Left forelimb (tissue), 1 donor: ENCODE data around the gene CMSS1.
A peak's percentile ranks its signal among the peaks of the same experiment; 100 is the strongest.

Experiments used
- DNase-seq: peaks from one replicate; pipeline ENCODE4 v3.0.0-alpha.2; 2018; ENCODE audit warnings: low spot score

The CMSS1 gene

GRCh38 chr3:99875581-99875928 is 57.9 kb downstream of the CMSS1 start:
- no peak for DNase-seq

- peak; percentile 90 for DNase-seq
These were observed 58.5 kb downstream of the CMSS1 start for GRCh38 chr3:99875929-99876841.

- no peak for DNase-seq
These were observed 59.4 kb downstream of the CMSS1 start for GRCh38 chr3:99877031-99877579.

- no peak for DNase-seq
These were observed 60.3 kb downstream of the CMSS1 start for GRCh38 chr3:99878005-99878404.

- no peak for DNase-seq
These were observed 61.6 kb downstream of the CMSS1 start for GRCh38 chr3:99879275-99879674.

- DNase-seq = no peak
These were observed 63.5 kb downstream of the CMSS1 start for GRCh38 chr3:99881121-99881524.

- DNase-seq = no peak
These were observed 64.9 kb downstream of the CMSS1 start for GRCh38 chr3:99882436-99883137.

- DNase-seq = no peak
These were observed 65.4 kb downstream of the CMSS1 start for GRCh38 chr3:99883138-99883461.

GRCh38 chr3:99883693-99884092 is 66.0 kb downstream of the CMSS1 start:
- no peak for DNase-seq

GRCh38 chr3:99884484-99884883 is 66.8 kb downstream of the CMSS1 start:
- no peak for DNase-seq

GRCh38 chr3:99885085-99885484 is 67.4 kb downstream of the CMSS1 start:
- no peak for DNase-seq

- DNase-seq = no peak
These were observed 68.2 kb downstream of the CMSS1 start for GRCh38 chr3:99885851-99886250.

- no peak for DNase-seq
These were observed 74.1 kb downstream of the CMSS1 start for GRCh38 chr3:99891610-99892285.

- no peak for DNase-seq
These were observed 74.7 kb downstream of the CMSS1 start for GRCh38 chr3:99892332-99892731.

GRCh38 chr3:99895131-99895696 is 77.6 kb downstream of the CMSS1 start:
- DNase-seq = no peak

GRCh38 chr3:99895703-99896441 is 78.2 kb downstream of the CMSS1 start:
- DNase-seq = no peak

- DNase-seq = no peak
These were observed 78.8 kb downstream of the CMSS1 start for GRCh38 chr3:99896482-99896881.

GRCh38 chr3:99899603-99900002 is 81.9 kb downstream of the CMSS1 start:
- DNase-seq = no peak

- no peak for DNase-seq
These were observed 82.6 kb downstream of the CMSS1 start for GRCh38 chr3:99900248-99900647.

GRCh38 chr3:99901200-99901926 is 83.7 kb downstream of the CMSS1 start:
- DNase-seq = no peak

- DNase-seq = no peak
These were observed 84.4 kb downstream of the CMSS1 start for GRCh38 chr3:99902091-99902490.
